CD14-positive monocyte (primary cell): ENCODE data around the gene INS. TPM values are rescaled to one million over a fixed set of nuclear protein-coding genes. Genes with fewer than 3 reads are reported as not detected.
"Not testable (repeated sequence)": the region's sequence is repeated elsewhere in the genome, so short reads cannot be mapped to it uniquely, and the experiment has no call there.

Experiments used
- DNase-seq, 3 donors: peaks; one replicate each; pipeline ENCODE4 v3.0.0-alpha.2; 2011 to 2022
- H2AFZ ChIP-seq: 2 replicates; pipeline ENCODE4 v1.6.0; 2012; ENCODE audit warnings: mild to moderate bottlenecking, low read depth, low read length, inconsistent platforms; ENCODE audit not compliant: insufficient read depth, poor library complexity, severe bottlenecking
- H3K27ac ChIP-seq, 2 donors: 1 replicate in 1 of 2; 2 replicates in 1 of 2; pipeline ENCODE4 v1.5.1; 2012 to 2013; ENCODE audit warnings: low read length in 2 of 2, control low read depth in 1 of 2, inconsistent platforms in 1 of 2, low read depth in 1 of 2, mild to moderate bottlenecking in 1 of 2
- H3K27me3 ChIP-seq, 2 donors: one replicate each; pipeline versions ENCODE4 v1.6.0 to v1.6.1; 2011 to 2013; ENCODE audit warnings: low read length in 2 of 2; ENCODE audit not compliant: control insufficient read depth in 2 of 2, insufficient read depth in 2 of 2
- H3K36me3 ChIP-seq, 2 donors: replicated peaks in 1 of 2; 1 replicate in 1 of 2; 2 replicates in 1 of 2; pipeline versions ENCODE4 v1.5.1 to v1.6.1; 2012 to 2013; ENCODE audit warnings: low read length in 2 of 2, control low read depth in 1 of 2, inconsistent platforms in 1 of 2, mild to moderate bottlenecking in 1 of 2; ENCODE audit not compliant: insufficient read depth in 2 of 2, control insufficient read depth in 1 of 2
- H3K4me1 ChIP-seq, 2 donors: 1 replicate in 1 of 2; 2 replicates in 1 of 2; pipeline versions ENCODE4 v1.5.1 to v1.6.1; 2012 to 2013; ENCODE audit warnings: low read length in 2 of 2, control low read depth in 1 of 2, inconsistent platforms in 1 of 2, mild to moderate bottlenecking in 1 of 2, moderate library complexity in 1 of 2; ENCODE audit not compliant: insufficient read depth in 2 of 2, control insufficient read depth in 1 of 2
- H3K4me2 ChIP-seq: replicated peaks from 2 replicates; pipeline ENCODE3; 2012; ENCODE audit warnings: low read length, moderate library complexity, mild to moderate bottlenecking; ENCODE audit not compliant: poor library complexity, severe bottlenecking; ENCODE audit errors: extremely low read depth
- H3K4me3 ChIP-seq, 3 experiments: fragments of 200-600 bp in 1 of 3; sonication (generic) in 1 of 3; replicated peaks in 1 of 3; 1 replicate in 2 of 3; 2 replicates in 1 of 3; pipeline ENCODE4 v1.5.1; 2011 to 2013; ENCODE audit warnings: low read length in 3 of 3, mild to moderate bottlenecking in 3 of 3, control low read depth in 2 of 3, low read depth in 2 of 3, inconsistent platforms in 1 of 3, moderate library complexity in 1 of 3
- H3K79me2 ChIP-seq: 2 replicates; pipeline ENCODE4 v1.6.0; 2012; ENCODE audit warnings: mild to moderate bottlenecking, control low read depth, inconsistent platforms, low read length, moderate library complexity; ENCODE audit not compliant: insufficient read depth
- H3K9ac ChIP-seq: 2 replicates; pipeline ENCODE4 v1.6.0; 2017; ENCODE audit warnings: low read length, mild to moderate bottlenecking; ENCODE audit not compliant: insufficient read depth, poor library complexity, severe bottlenecking
- H3K9me3 ChIP-seq, 2 donors: replicated peaks in 1 of 2; 1 replicate in 1 of 2; 2 replicates in 1 of 2; pipeline versions ENCODE4 v1.5.1 to v1.6.1; 2012 to 2013; ENCODE audit warnings: low read length in 2 of 2, control low read depth in 1 of 2; ENCODE audit not compliant: control insufficient read depth in 1 of 2, insufficient read depth in 1 of 2
- H4K20me1 ChIP-seq: 2 replicates; pipeline ENCODE4 v1.6.0; 2012; ENCODE audit warnings: mild to moderate bottlenecking, low read length, control low read depth, moderate library complexity; ENCODE audit not compliant: insufficient read depth
- H3K27ac Mint-ChIP-seq, 7 donors: one replicate each; pipeline ENCODE4 v1.8.0; 2020; ENCODE audit warnings: mild to moderate bottlenecking in 7 of 7, mixed read lengths in 7 of 7, moderate library complexity in 6 of 7, inconsistent platforms in 2 of 7
- H3K27me3 Mint-ChIP-seq, 3 donors: one replicate each; pipeline ENCODE4 v1.8.0; 2021 to 2022; ENCODE audit warnings: low read depth in 3 of 3, mild to moderate bottlenecking in 3 of 3, mixed read lengths in 3 of 3, moderate library complexity in 3 of 3, inconsistent platforms in 1 of 3
- H3K36me3 Mint-ChIP-seq, 2 donors: one replicate each; pipeline ENCODE4 v1.8.0; 2020; ENCODE audit warnings: mixed read lengths in 2 of 2, inconsistent platforms in 1 of 2, mild to moderate bottlenecking in 1 of 2
- H3K4me1 Mint-ChIP-seq: one replicate; pipeline ENCODE4 v1.8.0; 2020; ENCODE audit warnings: mild to moderate bottlenecking, mixed read lengths
- H3K4me3 Mint-ChIP-seq, 2 donors: one replicate each; pipeline ENCODE4 v1.8.0; 2020; ENCODE audit warnings: mild to moderate bottlenecking in 2 of 2, mixed read lengths in 2 of 2, moderate library complexity in 1 of 2
- H3K9me3 Mint-ChIP-seq, 7 donors: one replicate each; pipeline ENCODE4 v1.8.0; 2020 to 2022; ENCODE audit warnings: mixed read lengths in 7 of 7, mild to moderate bottlenecking in 6 of 7, moderate library complexity in 6 of 7, inconsistent platforms in 2 of 7
- CTCF ChIP-seq: fragments of 200-600 bp; IDR thresholded peaks from one replicate; pipeline ENCODE4 v1.8.0; 2022; ENCODE audit warnings: antibody characterized with exemption, mild to moderate bottlenecking
- WGBS: methylation state at CpG from one replicate; pipeline ENCODE4 v1.1.5; 2013; ENCODE audit warnings: missing lambda C conversion rate; ENCODE audit not compliant: insufficient coverage; 5-methylcytosine and 5-hydroxymethylcytosine counted together
- intact Hi-C, 2 donors: fragments of 100-400 bp; cut with micrococcal nuclease; formaldehyde crosslinking; loops; one replicate each; pipeline versions ENCODE4 v1.15.0 to v1.15.1; 2023
- polyA plus RNA-seq, 3 donors: library from polyadenylated mRNA; depleted of rRNA in 1 of 3; unstranded in 2 of 3; stranded (reverse) in 1 of 3; fragments of 300-500 nt in 2 of 3; fragments of >200 nt in 1 of 3; fragmentation: Illumina TruSeq in 2 of 3; gene quantifications; 1 replicate in 2 of 3; 2 replicates in 1 of 3; pipeline ENCODE4 v1.2.3, GENCODE V29; 2012 to 2021

INS gene
- polyA plus RNA-seq, 3 donors = not detected

DNA sequence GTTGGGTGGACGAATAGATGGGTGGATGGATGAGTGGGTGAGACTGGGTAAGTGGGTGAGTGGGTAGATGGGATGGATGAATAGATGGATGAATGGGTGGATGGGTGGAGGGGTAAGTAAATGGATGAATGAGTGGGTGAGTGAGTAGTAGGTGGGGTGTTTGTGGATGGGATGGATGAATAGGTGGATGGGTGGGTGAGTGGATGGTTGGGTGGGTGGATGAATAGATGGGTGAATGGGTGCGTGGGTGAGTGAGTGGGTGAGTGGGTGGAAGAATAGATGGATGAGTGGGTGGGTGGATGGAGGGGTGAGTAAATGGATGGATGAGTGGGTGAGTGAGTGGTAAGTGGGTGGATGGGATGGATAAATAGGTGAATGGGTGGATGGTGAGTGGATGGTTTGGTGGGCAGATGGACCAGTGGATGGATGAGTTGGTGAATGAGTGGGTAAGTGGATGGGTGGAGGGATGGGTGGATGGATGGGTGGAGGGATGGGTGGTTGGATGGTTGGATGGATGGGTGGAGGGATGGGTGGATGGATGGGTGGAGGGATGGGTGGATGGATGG, 34.4 kb downstream of the INS start:
- peaks cover 0 to 8% (median 5%) of the 10 kb centered on the region in 7 donors for H3K9me3 Mint-ChIP-seq
- H3K4me1 Mint-ChIP-seq = no peaks in the 10 kb centered on the region
- Histone ChIP-seq H3K36me3 (no peaks in the 10 kb centered on the region), H3K9me3 (no peaks in the 10 kb centered on the region), H3K27ac (no peak overlapping the region), H3K4me1 (no peaks in the 10 kb centered on the region), H3K79me2 (no peaks in the 10 kb centered on the region), H3K4me3 (no peak overlapping the region), H3K9ac (no peak overlapping the region), H3K27me3 (no peaks in the 10 kb centered on the region), H2AFZ (no peak overlapping the region), H3K4me2 (no peak overlapping the region), H4K20me1 (no peaks in the 10 kb centered on the region)
- H3K4me3 Mint-ChIP-seq = no peak overlapping the region
- 85% methylated on average over 2 of the region's 2 CpGs for WGBS
- intact Hi-C loops = no loop called here
- DNase-seq = no peak
- peaks cover 12 to 17% (median 13%) of the 10 kb centered on the region in 3 donors for H3K27me3 Mint-ChIP-seq
- no peaks in the 10 kb centered on the region for H3K36me3 Mint-ChIP-seq
- TF ChIP-seq CTCF = no peak
- H3K27ac Mint-ChIP-seq = no peak overlapping the region

DNA sequence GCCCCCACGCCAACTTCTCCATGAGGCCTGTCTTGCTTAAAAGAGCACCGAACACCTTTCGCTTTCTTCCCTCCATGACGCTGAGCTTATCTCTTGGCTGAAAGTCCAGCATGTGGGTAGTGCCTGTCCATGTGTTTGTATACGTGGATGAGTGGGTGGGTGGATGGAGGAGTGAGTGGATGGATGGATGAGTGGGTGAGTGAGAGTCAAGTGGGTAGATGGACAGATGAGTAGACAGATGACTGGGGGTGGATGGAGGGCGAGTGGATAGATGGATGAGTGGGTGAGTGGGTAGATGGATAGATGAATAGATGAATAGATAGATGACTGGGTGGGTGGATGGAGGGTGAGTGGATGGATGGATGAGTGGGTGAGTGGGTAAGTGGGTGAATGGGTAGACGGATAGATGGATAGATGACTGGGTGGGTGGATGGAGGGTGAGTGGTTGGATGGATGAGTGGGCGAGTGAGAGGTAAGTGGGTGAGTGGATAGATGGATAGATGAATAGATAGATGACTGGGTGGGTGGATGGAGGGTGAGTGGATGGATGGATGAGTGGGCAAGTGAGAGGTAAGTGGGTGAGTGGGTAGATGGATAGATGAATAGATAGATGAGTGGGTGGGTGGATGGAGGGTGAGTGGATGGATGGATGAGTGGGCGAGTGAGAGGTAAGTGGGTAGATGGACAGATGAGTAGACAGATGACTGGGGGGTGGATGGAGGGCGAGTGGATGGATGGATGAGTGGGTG, 36.1 kb downstream of the INS start:
- H3K27me3 Mint-ChIP-seq = peaks cover 8 to 16% (median 11%) of the 10 kb centered on the region in 3 donors
- H3K27ac ChIP-seq, H3K4me3 ChIP-seq, H3K36me3 ChIP-seq, H3K27me3 ChIP-seq, H3K9ac ChIP-seq, intact Hi-C loops, H3K4me1 Mint-ChIP-seq, H2AFZ ChIP-seq, H3K79me2 ChIP-seq, DNase-seq, H3K27ac Mint-ChIP-seq, H4K20me1 ChIP-seq, H3K9me3 Mint-ChIP-seq, H3K36me3 Mint-ChIP-seq, H3K9me3 ChIP-seq, H3K4me3 Mint-ChIP-seq, H3K4me2 ChIP-seq, H3K4me1 ChIP-seq: not testable (repeated sequence)
- 96% methylated on average over 8 of the region's 10 CpGs for WGBS
